Right lobe of liver (tissue), 4 donors: ENCODE data around the gene XRCC3.

Experiments
- CTCF ChIP-seq, 4 donors: fragments of 200-600 bp in 3 of 4; fragments of 450-650 bp in 1 of 4; IDR thresholded peaks; one replicate each; pipeline versions ENCODE4 v1.5.1 to v1.8.0; 2016 to 2022; ENCODE audit warnings: antibody characterized with exemption in 4 of 4, mild to moderate bottlenecking in 2 of 4
- POLR2A ChIP-seq: fragments of 450-650 bp; IDR thresholded peaks from one replicate; pipeline ENCODE4 v1.6.1; 2017; ENCODE audit warnings: antibody characterized with exemption, mild to moderate bottlenecking
- donor health status: DM: no; HTN: no; CAD: no.
- donor health status: DM: no; HTN: no; CAD: no.
- donor health status: DM: no; HTN: yes; CAD: no.

- TF ChIP-seq CTCF (IDR thresholded peaks at IDR 0.05) (no peak), POLR2A (no peak)
These were observed 59.1 kb downstream of the XRCC3 start for GRCh38 chr14:103656031-103656755.
